ENCODE results near the gene CFB.
"Not testable (repeated sequence)": the region's sequence is repeated elsewhere in the genome, so short reads cannot be mapped to it uniquely, and the experiment has no call there.

Gene CFB

GRCh38 chr6:31901953-31902643 is 43.8 kb upstream of the CFB start, which contains the start of gene ZBTB12:
ZBTB12 (minus strand) TSS chr6:31902086; CDS start chr6:31901305, 781 bp downstream.
- H3K27me3 ChIP-seq (ENCODE audit: control insufficient read depth, insufficient read depth, low read length), result no peaks in the 10 kb centered on the region
- DNase-seq (ENCODE audit: low read depth, low spot score), result peak; percentile 91
- peak within 1 kb of the TSS; percentile 52; the same call in 1 of the 2 replicates for H3K4me3 ChIP-seq (ENCODE audit: low read length)
- no peak within 1 kb of the TSS for H3K27ac ChIP-seq (ENCODE audit: low read length)
- H3K4me1 ChIP-seq (ENCODE audit: control insufficient read depth, insufficient read depth, low read length), result peaks cover 8% of the 10 kb centered on the region
- H3K9me3 ChIP-seq (ENCODE audit: control insufficient read depth, insufficient read depth, low read length), result no peaks in the 10 kb centered on the region
- H3K36me3 ChIP-seq (ENCODE audit: control insufficient read depth, insufficient read depth, low read length), result peaks cover 4% of the 10 kb centered on the region
- no CpG with 5 or more reads among the region's 77 CpGs for WGBS (ENCODE audit: insufficient coverage, insufficient read length)

DNA sequence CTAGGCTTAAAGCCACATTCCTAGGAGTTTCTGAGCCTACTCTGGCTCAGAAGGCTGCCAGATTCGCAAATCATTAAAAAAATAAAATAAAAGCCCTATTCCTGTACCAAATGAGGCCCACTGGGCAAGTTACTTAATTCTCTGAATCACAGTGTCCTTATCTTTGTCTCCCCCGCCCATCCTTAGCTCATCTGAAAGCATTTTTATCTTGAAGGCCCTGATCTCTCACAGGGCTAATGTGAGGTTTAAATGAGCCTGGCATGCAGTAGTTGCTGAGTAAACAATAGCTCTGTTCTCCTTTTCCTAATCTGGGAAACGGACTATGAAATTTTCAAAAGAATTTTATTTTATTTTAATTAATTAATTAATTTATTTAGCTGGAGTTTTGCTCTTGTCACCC is 41.9 kb upstream of the CFB start:
- H3K9me3 ChIP-seq (ENCODE audit: control insufficient read depth, insufficient read depth, low read length), result no peaks in the 10 kb centered on the region
- DNase-seq (ENCODE audit: low read depth, low spot score), result no peak
- no peaks in the 10 kb centered on the region for H3K27me3 ChIP-seq (ENCODE audit: control insufficient read depth, insufficient read depth, low read length)
- no peak overlapping the region for H3K27ac ChIP-seq (ENCODE audit: low read length)
- H3K4me3 ChIP-seq (ENCODE audit: low read length), result no peak overlapping the region
- peaks cover 7% of the 10 kb centered on the region for H3K4me1 ChIP-seq (ENCODE audit: control insufficient read depth, insufficient read depth, low read length)
- peaks cover 4% of the 10 kb centered on the region for H3K36me3 ChIP-seq (ENCODE audit: control insufficient read depth, insufficient read depth, low read length)
- WGBS (ENCODE audit: insufficient coverage, insufficient read length), result no CpG with 5 or more reads among the region's 3 CpGs

GRCh38 chr6:31905041-31905440 is 40.9 kb upstream of the CFB start:
- Histone ChIP-seq H3K4me1 (ENCODE audit: control insufficient read depth, insufficient read depth, low read length) (peaks cover 5% of the 10 kb centered on the region), H3K4me3 (ENCODE audit: low read length) (no peak overlapping the region), H3K9me3 (ENCODE audit: control insufficient read depth, insufficient read depth, low read length) (no peaks in the 10 kb centered on the region), H3K27ac (ENCODE audit: low read length) (no peak overlapping the region), H3K27me3 (ENCODE audit: control insufficient read depth, insufficient read depth, low read length) (no peaks in the 10 kb centered on the region), H3K36me3 (ENCODE audit: control insufficient read depth, insufficient read depth, low read length) (no peaks in the 10 kb centered on the region; the same call in none of the 2 replicates)
- no peak for DNase-seq (ENCODE audit: low read depth, low spot score)
- no CpG with 5 or more reads among the region's 1 CpG for WGBS (ENCODE audit: insufficient coverage, insufficient read length)

DNA sequence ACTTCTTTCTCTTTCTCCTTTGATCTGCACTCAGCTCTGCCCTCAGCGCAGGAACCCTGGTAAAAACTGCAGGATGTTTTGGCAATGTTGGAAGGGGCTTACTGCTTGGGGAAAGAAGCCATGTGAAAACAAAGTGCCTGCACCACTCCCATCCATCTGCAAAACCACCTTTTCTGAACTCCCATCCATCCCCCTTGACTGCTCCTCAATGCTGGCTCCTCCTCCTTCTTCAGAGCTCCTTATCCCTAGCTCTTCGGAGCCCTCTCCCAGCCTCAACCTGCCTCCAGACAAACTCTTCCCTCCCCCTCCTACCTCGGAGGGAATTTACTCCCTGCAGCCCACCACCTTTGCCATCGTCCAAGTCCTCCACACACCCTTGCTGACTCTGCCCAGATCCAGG is 39.8 kb upstream of the CFB start:
- DNase-seq (ENCODE audit: low read depth, low spot score), result no peak
- Histone ChIP-seq H3K36me3 (ENCODE audit: control insufficient read depth, insufficient read depth, low read length) (no peaks in the 10 kb centered on the region), H3K9me3 (ENCODE audit: control insufficient read depth, insufficient read depth, low read length) (no peaks in the 10 kb centered on the region), H3K4me1 (ENCODE audit: control insufficient read depth, insufficient read depth, low read length) (peaks cover 1% of the 10 kb centered on the region), H3K4me3 (ENCODE audit: low read length) (no peak overlapping the region), H3K27me3 (ENCODE audit: control insufficient read depth, insufficient read depth, low read length) (no peaks in the 10 kb centered on the region), H3K27ac (ENCODE audit: low read length) (no peak overlapping the region)
- no CpG with 5 or more reads among the region's 4 CpGs for WGBS (ENCODE audit: insufficient coverage, insufficient read length)

DNA sequence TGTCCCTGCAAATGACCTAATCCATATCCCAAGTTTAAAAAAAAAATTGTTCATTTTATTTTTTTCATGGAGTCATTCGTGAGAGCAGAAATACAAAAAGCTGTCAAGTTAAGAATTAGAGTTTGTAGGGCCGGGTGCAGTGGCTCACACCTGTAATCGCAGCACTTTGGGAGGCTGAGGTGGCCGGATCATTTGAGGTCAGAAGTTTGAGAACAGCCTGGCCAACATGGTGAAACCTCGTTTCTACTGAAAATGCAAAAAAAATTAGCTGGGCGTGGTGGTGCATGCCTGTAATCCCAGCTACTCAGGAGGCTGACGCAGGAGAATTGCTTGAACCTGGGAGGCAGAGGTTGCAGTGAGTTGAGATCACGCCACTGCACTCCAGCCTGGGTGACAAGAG is 39.2 kb upstream of the CFB start:
- not testable (repeated sequence) for H3K9me3 ChIP-seq (ENCODE audit: control insufficient read depth, insufficient read depth, low read length); H3K27ac ChIP-seq (ENCODE audit: low read length); H3K4me3 ChIP-seq (ENCODE audit: low read length); DNase-seq (ENCODE audit: low read depth, low spot score); H3K4me1 ChIP-seq (ENCODE audit: control insufficient read depth, insufficient read depth, low read length); H3K27me3 ChIP-seq (ENCODE audit: control insufficient read depth, insufficient read depth, low read length); H3K36me3 ChIP-seq (ENCODE audit: control insufficient read depth, insufficient read depth, low read length)
- no CpG with 5 or more reads among the region's 8 CpGs for WGBS (ENCODE audit: insufficient coverage, insufficient read length)

DNA sequence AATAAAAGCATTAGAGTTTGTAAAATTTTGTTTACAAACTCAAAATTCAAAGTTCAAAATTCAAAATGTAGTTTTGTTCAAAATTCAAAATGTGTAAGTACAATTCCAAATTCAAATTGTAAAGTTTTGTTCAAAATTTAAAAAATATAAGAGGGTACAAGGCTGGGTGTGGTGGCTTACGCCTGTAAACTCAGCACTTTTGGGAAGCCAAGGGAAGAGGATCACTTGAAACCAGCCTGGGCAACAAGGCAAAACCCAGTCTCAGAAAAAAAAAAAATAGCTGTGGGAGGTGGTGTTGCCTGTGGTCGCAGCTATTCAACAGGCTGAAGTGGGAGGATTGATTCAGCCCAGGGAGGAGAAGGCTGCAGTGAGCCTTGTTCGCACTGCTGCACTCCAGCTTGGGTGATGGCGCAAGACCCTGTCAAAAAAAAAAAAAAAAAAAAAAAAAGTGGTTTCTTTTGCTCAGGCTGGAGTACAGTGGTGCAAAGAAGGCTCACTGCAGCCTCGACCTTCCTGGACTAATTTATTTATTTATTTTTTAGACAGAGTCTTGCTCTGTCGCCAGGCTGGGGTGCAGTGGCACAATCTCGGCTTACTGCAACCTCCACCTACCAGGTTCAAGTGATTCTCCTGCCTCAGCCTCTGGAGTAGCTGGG is 38.6 kb upstream of the CFB start:
- DNase-seq (ENCODE audit: low read depth, low spot score), result no peak
- Histone ChIP-seq H3K4me1 (ENCODE audit: control insufficient read depth, insufficient read depth, low read length) (peaks cover 1% of the 10 kb centered on the region; the same call in 1 of the 2 replicates), H3K27ac (ENCODE audit: low read length) (no peak overlapping the region), H3K27me3 (ENCODE audit: control insufficient read depth, insufficient read depth, low read length) (no peaks in the 10 kb centered on the region), H3K4me3 (ENCODE audit: low read length) (no peak overlapping the region), H3K36me3 (ENCODE audit: control insufficient read depth, insufficient read depth, low read length) (no peaks in the 10 kb centered on the region), H3K9me3 (ENCODE audit: control insufficient read depth, insufficient read depth, low read length) (no peaks in the 10 kb centered on the region)
- no CpG with 5 or more reads among the region's 7 CpGs for WGBS (ENCODE audit: insufficient coverage, insufficient read length)

DNA sequence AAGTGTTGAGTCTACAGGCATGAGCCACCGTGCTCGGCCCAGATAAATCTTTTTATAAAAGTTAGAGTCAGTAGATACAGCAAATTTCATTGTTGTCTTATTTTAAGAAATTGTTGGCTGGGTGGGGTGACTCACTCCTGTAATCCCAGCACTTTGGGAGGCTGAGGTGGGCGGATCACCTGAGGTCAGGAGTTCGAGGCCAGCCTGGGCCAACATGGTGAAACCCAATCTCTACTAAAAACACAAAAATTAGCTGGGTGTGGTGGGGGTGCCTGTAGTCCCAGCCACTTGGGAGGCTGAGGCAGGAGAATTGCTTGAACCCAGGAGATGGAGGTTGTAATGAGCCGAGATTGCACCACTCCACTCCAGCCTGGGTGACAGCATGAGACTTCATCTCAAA is 37.6 kb upstream of the CFB start:
- H3K27ac ChIP-seq (ENCODE audit: low read length); DNase-seq (ENCODE audit: low read depth, low spot score): not testable (repeated sequence)
- WGBS (ENCODE audit: insufficient coverage, insufficient read length), result no CpG with 5 or more reads among the region's 5 CpGs

GRCh38 chr6:31908791-31909190 is 37.1 kb upstream of the CFB start:
- no peak overlapping the region for H3K4me3 ChIP-seq (ENCODE audit: low read length)
- no peaks in the 10 kb centered on the region for H3K27me3 ChIP-seq (ENCODE audit: control insufficient read depth, insufficient read depth, low read length)
- H3K4me1 ChIP-seq (ENCODE audit: control insufficient read depth, insufficient read depth, low read length), result peaks cover 1% of the 10 kb centered on the region; the same call in 1 of the 2 replicates
- no peaks in the 10 kb centered on the region for H3K36me3 ChIP-seq (ENCODE audit: control insufficient read depth, insufficient read depth, low read length)
- no CpG with 5 or more reads among the region's 4 CpGs for WGBS (ENCODE audit: insufficient coverage, insufficient read length)
- DNase-seq (ENCODE audit: low read depth, low spot score), result no peak
- no peak overlapping the region for H3K27ac ChIP-seq (ENCODE audit: low read length)
- no peaks in the 10 kb centered on the region for H3K9me3 ChIP-seq (ENCODE audit: control insufficient read depth, insufficient read depth, low read length)

More for the DNA sequence above, 37.6 kb upstream of the CFB start:
- H3K4me1 ChIP-seq (ENCODE audit: control insufficient read depth, insufficient read depth, low read length); H3K36me3 ChIP-seq (ENCODE audit: control insufficient read depth, insufficient read depth, low read length); H3K27me3 ChIP-seq (ENCODE audit: control insufficient read depth, insufficient read depth, low read length); H3K4me3 ChIP-seq (ENCODE audit: low read length); H3K9me3 ChIP-seq (ENCODE audit: control insufficient read depth, insufficient read depth, low read length): not testable (repeated sequence)

- not testable (repeated sequence) for H3K36me3 ChIP-seq (ENCODE audit: control insufficient read depth, insufficient read depth, low read length); H3K4me1 ChIP-seq (ENCODE audit: control insufficient read depth, insufficient read depth, low read length); H3K9me3 ChIP-seq (ENCODE audit: control insufficient read depth, insufficient read depth, low read length); H3K4me3 ChIP-seq (ENCODE audit: low read length); H3K27ac ChIP-seq (ENCODE audit: low read length); DNase-seq (ENCODE audit: low read depth, low spot score); H3K27me3 ChIP-seq (ENCODE audit: control insufficient read depth, insufficient read depth, low read length)
- WGBS (ENCODE audit: insufficient coverage, insufficient read length), result no CpG with 5 or more reads among the region's 7 CpGs
Observed at GRCh38 chr6:31909298-31909697, 36.6 kb upstream of the CFB start.

GRCh38 chr6:31911826-31912585 is 33.9 kb upstream of the CFB start:
- Histone ChIP-seq H3K4me3 (ENCODE audit: low read length) (no peak overlapping the region), H3K27ac (ENCODE audit: low read length) (no peak overlapping the region), H3K9me3 (ENCODE audit: control insufficient read depth, insufficient read depth, low read length) (no peaks in the 10 kb centered on the region), H3K4me1 (ENCODE audit: control insufficient read depth, insufficient read depth, low read length) (no peaks in the 10 kb centered on the region), H3K27me3 (ENCODE audit: control insufficient read depth, insufficient read depth, low read length) (no peaks in the 10 kb centered on the region), H3K36me3 (ENCODE audit: control insufficient read depth, insufficient read depth, low read length) (no peaks in the 10 kb centered on the region)
- no peak for DNase-seq (ENCODE audit: low read depth, low spot score)
- no CpG with 5 or more reads among the region's 11 CpGs for WGBS (ENCODE audit: insufficient coverage, insufficient read length)
